Effector memory CD4-positive, alpha-beta T cell (primary cell): ENCODE data around the gene SLC6A5.

Experiments
- DNase-seq, 3 donors: peaks; one replicate each; pipeline ENCODE4 v3.0.0-alpha.2; 2020
- H3K27ac ChIP-seq: 2 replicates; pipeline ENCODE4 v1.7.0; 2013; ENCODE audit warnings: mild to moderate bottlenecking, low read length, moderate library complexity; ENCODE audit not compliant: insufficient read depth, poor library complexity, severe bottlenecking
- H3K27me3 ChIP-seq: replicated peaks from 2 replicates; pipeline ENCODE4 v1.7.0; 2013; ENCODE audit warnings: mild to moderate bottlenecking, low read length; ENCODE audit not compliant: insufficient read depth, control insufficient read depth, poor library complexity, severe bottlenecking
- H3K36me3 ChIP-seq: 2 replicates; pipeline ENCODE4 v1.7.0; 2013; ENCODE audit warnings: mild to moderate bottlenecking, low read length, moderate library complexity; ENCODE audit not compliant: control insufficient read depth, insufficient read depth
- H3K4me1 ChIP-seq: 2 replicates; pipeline ENCODE4 v1.7.0; 2013; ENCODE audit warnings: low read length, mild to moderate bottlenecking; ENCODE audit not compliant: control insufficient read depth, insufficient read depth, poor library complexity, severe bottlenecking
- H3K4me3 ChIP-seq: 2 replicates; pipeline ENCODE4 v1.7.0; 2013; ENCODE audit warnings: low read length, low read depth, mild to moderate bottlenecking; ENCODE audit not compliant: insufficient read depth, poor library complexity, severe bottlenecking
- H3K9me3 ChIP-seq: 2 replicates; pipeline ENCODE4 v1.7.0; 2013; ENCODE audit warnings: mild to moderate bottlenecking, low read length, moderate library complexity; ENCODE audit not compliant: control insufficient read depth

The SLC6A5 gene

GRCh38 chr11:20596205-20597153, 2.9 kb upstream of the SLC6A5 start:
- Histone ChIP-seq H3K27me3 (peaks cover 44% of the 10 kb centered on the region), H3K27ac (no peak overlapping the region), H3K4me3 (no peak overlapping the region), H3K36me3 (no peaks in the 10 kb centered on the region), H3K9me3 (no peaks in the 10 kb centered on the region), H3K4me1 (no peaks in the 10 kb centered on the region)
- DNase-seq, result no peak

- H3K4me1 ChIP-seq, result no peaks in the 10 kb centered on the region
- no peak overlapping the region for H3K27ac ChIP-seq
- no peak overlapping the region for H3K4me3 ChIP-seq
- H3K36me3 ChIP-seq, result no peaks in the 10 kb centered on the region
- no peak for DNase-seq
- H3K9me3 ChIP-seq, result no peaks in the 10 kb centered on the region
- peaks cover 51% of the 10 kb centered on the region for H3K27me3 ChIP-seq
These were observed 2.2 kb upstream of the SLC6A5 start for GRCh38 chr11:20597154-20597679.

GRCh38 chr11:20597680-20598484, 1.5 kb upstream of the SLC6A5 start:
- no peak overlapping the region for H3K4me3 ChIP-seq
- H3K36me3 ChIP-seq, result no peaks in the 10 kb centered on the region
- H3K9me3 ChIP-seq, result no peaks in the 10 kb centered on the region
- H3K27ac ChIP-seq, result no peak overlapping the region
- peaks cover 51% of the 10 kb centered on the region for H3K27me3 ChIP-seq
- H3K4me1 ChIP-seq, result no peaks in the 10 kb centered on the region
- no peak for DNase-seq

GRCh38 chr11:20598492-20598891, 916 bp upstream of the SLC6A5 start:
- Histone ChIP-seq H3K4me3 (no peak overlapping the region), H3K27ac (no peak overlapping the region), H3K27me3 (peaks cover 51% of the 10 kb centered on the region), H3K4me1 (no peaks in the 10 kb centered on the region), H3K36me3 (no peaks in the 10 kb centered on the region), H3K9me3 (no peaks in the 10 kb centered on the region)
- DNase-seq, result no peak

- H3K27me3 ChIP-seq, result peaks cover 53% of the 10 kb centered on the region
- H3K27ac ChIP-seq, result no peak overlapping the region
These were observed 575 bp downstream of the SLC6A5 start for GRCh38 chr11:20600020-20600346.

GRCh38 chr11:20600551-20600950, 1.1 kb downstream of the SLC6A5 start:
- Histone ChIP-seq H3K9me3 (no peaks in the 10 kb centered on the region), H3K36me3 (no peaks in the 10 kb centered on the region), H3K27me3 (peaks cover 58% of the 10 kb centered on the region), H3K4me1 (no peaks in the 10 kb centered on the region), H3K4me3 (no peak overlapping the region), H3K27ac (no peak overlapping the region)
- DNase-seq, result no peak

More at GRCh38 chr11:20600020-20600346, 575 bp downstream of the SLC6A5 start:
- H3K4me1 ChIP-seq, result no peaks in the 10 kb centered on the region
- no peak overlapping the region for H3K4me3 ChIP-seq
- no peaks in the 10 kb centered on the region for H3K36me3 ChIP-seq
- no peaks in the 10 kb centered on the region for H3K9me3 ChIP-seq
- no peak for DNase-seq

- H3K27ac ChIP-seq, result no peak overlapping the region
- DNase-seq, result no peak
- no peaks in the 10 kb centered on the region for H3K4me1 ChIP-seq
- H3K4me3 ChIP-seq, result no peak overlapping the region
- H3K36me3 ChIP-seq, result no peaks in the 10 kb centered on the region
- H3K9me3 ChIP-seq, result no peaks in the 10 kb centered on the region
- H3K27me3 ChIP-seq, result peaks cover 56% of the 10 kb centered on the region
These were observed 2.0 kb downstream of the SLC6A5 start for GRCh38 chr11:20601221-20601914.

GRCh38 chr11:20604295-20604803, 4.9 kb downstream of the SLC6A5 start:
- Histone ChIP-seq H3K27me3 (peaks cover 34% of the 10 kb centered on the region), H3K9me3 (no peaks in the 10 kb centered on the region), H3K4me3 (no peak overlapping the region), H3K4me1 (no peaks in the 10 kb centered on the region), H3K36me3 (no peaks in the 10 kb centered on the region), H3K27ac (no peak overlapping the region)
- DNase-seq, result no peak

GRCh38 chr11:20604864-20605601, 5.6 kb downstream of the SLC6A5 start:
- Histone ChIP-seq H3K4me1 (no peaks in the 10 kb centered on the region), H3K27me3 (peaks cover 36% of the 10 kb centered on the region), H3K27ac (no peak overlapping the region), H3K9me3 (no peaks in the 10 kb centered on the region), H3K36me3 (no peaks in the 10 kb centered on the region), H3K4me3 (no peak overlapping the region)
- DNase-seq, result no peak
